HCT116 (cell line): ENCODE results near the gene ADNP. TPM values are rescaled to one million over a fixed set of nuclear protein-coding genes. Genes with fewer than 3 reads are reported as not detected.
"Not testable (repeated sequence)": the region's sequence is repeated elsewhere in the genome, so short reads cannot be mapped to it uniquely, and the experiment has no call there.

Experiments used
- ATAC-seq: fragments of 200-7000 bp; cut with Tn5 transposase; 2 replicates; pipeline ENCODE4 v1.9.1; 2020; ENCODE audit warnings: mild to moderate bottlenecking, moderate library complexity
- BruUV-seq: library from RNA; stranded (reverse); fragments of 400-500 nt; replicated peaks from 2 replicates; lab custom pipeline; 2021; lab: Mats Ljungman, UMichigan
- CTCF ChIA-PET: fragments of 300-600 bp; sonication (Branson Sonifier 250); formaldehyde crosslinking; loops from one replicate; lab custom pipeline; 2021; ENCODE audit warnings: antibody characterized with exemption; lab: Charles Lee
- POLR2A ChIA-PET: fragments of 300-600, 350-600 bp; sonication (Branson Sonifier 250); formaldehyde crosslinking; loops from one replicate; lab custom pipeline; 2021; ENCODE audit warnings: antibody characterized with exemption; lab: Charles Lee
- RAD21 ChIA-PET, 2 experiments: fragments of 300-600 bp; sonication (Branson Sonifier 250); formaldehyde crosslinking; loops; one replicate each; lab custom pipeline; 2023; ENCODE audit warnings: low total read pairs in 2 of 2; ENCODE audit not compliant: uncharacterized antibody in 2 of 2, unreplicated experiment in 2 of 2, low non-redundant PET in 1 of 2; lab: Charles Lee
- DNase-seq: peaks from one replicate; pipeline ENCODE4 v3.0.0-alpha.2; 2010; ENCODE audit warnings: low read depth, low spot score
- H2AFZ ChIP-seq: fragments of 200-600 bp; shearing (Covaris generic), sonication (generic); 2 replicates; pipeline ENCODE4 v1.6.1; 2017; ENCODE audit warnings: low read depth, mixed run types, mixed read lengths, antibody characterized with exemption, low read length; ENCODE audit not compliant: poor library complexity, severe bottlenecking
- H3K27ac ChIP-seq: 2 replicates; pipeline ENCODE4 v1.5.1; 2012; ENCODE audit warnings: low read depth, low read length
- H3K27me3 ChIP-seq: fragments of 200-600 bp; sonication (generic); 2 replicates; pipeline ENCODE4 v1.6.1; 2016; ENCODE audit warnings: mixed run types, low read length, mixed read lengths; ENCODE audit not compliant: insufficient read depth
- H3K36me3 ChIP-seq, 2 experiments: fragments of 200-500 bp in 1 of 2; fragments of 200-600 bp in 1 of 2; sonication (Bioruptor generic) in 1 of 2; sonication (generic) in 1 of 2; 2 replicates each; pipeline versions ENCODE4 v1.5.1 to v1.6.1; 2014 to 2016; ENCODE audit warnings: low read length in 2 of 2, inconsistent platforms in 1 of 2, mixed read lengths in 1 of 2, mixed run types in 1 of 2; ENCODE audit not compliant: insufficient read depth in 2 of 2, control insufficient read depth in 1 of 2
- H3K4me1 ChIP-seq, 2 experiments: fragments of 200-600 bp in 1 of 2; sonication (generic) in 1 of 2; 2 replicates each; pipeline versions ENCODE4 v1.5.1 to v1.6.1; 2012 to 2017; ENCODE audit warnings: low read length in 2 of 2, inconsistent platforms in 1 of 2, mild to moderate bottlenecking in 1 of 2, mixed read lengths in 1 of 2, mixed run types in 1 of 2, moderate library complexity in 1 of 2; ENCODE audit not compliant: insufficient read depth in 2 of 2, control insufficient read depth in 1 of 2
- H3K4me2 ChIP-seq: fragments of 200-600 bp; sonication (generic); 2 replicates; pipeline ENCODE4 v1.6.1; 2017; ENCODE audit warnings: mixed run types, low read length, mixed read lengths
- H3K4me3 ChIP-seq, 2 experiments: fragments of 200-600 bp in 1 of 2; sonication (generic) in 1 of 2; replicated peaks in 1 of 2; 2 replicates each; pipeline ENCODE4 v1.5.1; 2011 to 2016; ENCODE audit warnings: low read length in 2 of 2, control low read depth in 1 of 2, low read depth in 1 of 2, mild to moderate bottlenecking in 1 of 2, mixed read lengths in 1 of 2, mixed run types in 1 of 2
- H3K79me2 ChIP-seq: fragments of 200-600 bp; sonication (generic); 2 replicates; pipeline ENCODE4 v1.6.1; 2017; ENCODE audit warnings: mild to moderate bottlenecking, mixed run types, low read length, moderate library complexity, mixed read lengths; ENCODE audit not compliant: insufficient read depth
- H3K9ac ChIP-seq: fragments of 200-600 bp; sonication (generic); 2 replicates; pipeline ENCODE4 v1.6.1; 2016; ENCODE audit warnings: low read length, mixed read lengths
- H3K9me2 ChIP-seq: fragments of 200-600 bp; sonication (generic), shearing (Covaris generic); 2 replicates; pipeline ENCODE4 v1.6.1; 2017; ENCODE audit warnings: mixed run types, mild to moderate bottlenecking, moderate library complexity; ENCODE audit not compliant: insufficient read depth
- H3K9me3 ChIP-seq, 2 experiments: fragments of 200-500 bp in 1 of 2; fragments of 200-600 bp in 1 of 2; sonication (Bioruptor generic) in 1 of 2; sonication (generic) in 1 of 2; 2 replicates each; pipeline ENCODE4 v1.6.1; 2014 to 2017; ENCODE audit warnings: low read length in 2 of 2, mixed read lengths in 2 of 2, inconsistent platforms in 1 of 2, low read depth in 1 of 2, mild to moderate bottlenecking in 1 of 2, mixed run types in 1 of 2, moderate library complexity in 1 of 2; ENCODE audit not compliant: control insufficient read depth in 1 of 2, insufficient read depth in 1 of 2
- H4K20me1 ChIP-seq: fragments of 200-600 bp; sonication (generic), shearing (Covaris generic); 2 replicates; pipeline ENCODE4 v1.6.1; 2017; ENCODE audit warnings: mixed run types, mild to moderate bottlenecking, moderate library complexity; ENCODE audit not compliant: insufficient read depth
- CBX3 ChIP-seq: IDR thresholded peaks from 2 replicates; pipeline ENCODE4 v1.6.1; 2012; ENCODE audit warnings: low read depth
- CEBPB ChIP-seq: IDR thresholded peaks from 2 replicates; pipeline ENCODE4 v1.6.1; 2012; ENCODE audit warnings: low read depth
- EGR1 ChIP-seq: IDR thresholded peaks from 2 replicates; pipeline ENCODE4 v1.6.1; 2012; ENCODE audit warnings: low read depth
- EZH2phosphoT487 ChIP-seq: fragments of 200-600 bp; IDR thresholded peaks from 2 replicates; pipeline ENCODE4 v1.6.1; 2018; ENCODE audit warnings: antibody characterized with exemption, borderline replicate concordance
- FOSL1 ChIP-seq: IDR thresholded peaks from 2 replicates; pipeline ENCODE4 v1.6.1; 2012; ENCODE audit warnings: low read depth
- JUND ChIP-seq: IDR thresholded peaks from 2 replicates; pipeline ENCODE4 v1.6.1; 2012
- MAX ChIP-seq: IDR thresholded peaks from 2 replicates; pipeline ENCODE4 v1.6.1; 2012
- POLR2A ChIP-seq: IDR thresholded peaks from 2 replicates; pipeline ENCODE4 v1.7.0; 2011; ENCODE audit warnings: borderline replicate concordance; ENCODE audit not compliant: insufficient read depth, insufficient read length; ENCODE audit errors: extremely low read depth
- RAD21 ChIP-seq: IDR thresholded peaks from 2 replicates; pipeline ENCODE4 v1.6.1; 2012; ENCODE audit warnings: low read depth, mild to moderate bottlenecking
- SIN3A ChIP-seq: IDR thresholded peaks from 2 replicates; pipeline ENCODE4 v1.6.1; 2012; ENCODE audit warnings: low read depth
- SP1 ChIP-seq: IDR thresholded peaks from 2 replicates; pipeline ENCODE4 v1.6.1; 2012; ENCODE audit warnings: low read depth
- SRF ChIP-seq: IDR thresholded peaks from 2 replicates; pipeline ENCODE4 v1.6.1; 2012; ENCODE audit warnings: low read depth
- ZBTB33 ChIP-seq: IDR thresholded peaks from 2 replicates; pipeline ENCODE4 v1.6.1; 2011; ENCODE audit warnings: mild to moderate bottlenecking, low read length, moderate library complexity; ENCODE audit not compliant: insufficient replicate concordance; ENCODE audit errors: extremely low read depth
- ZNF274 ChIP-seq: fragments of 200-500 bp; sonication (Bioruptor generic); IDR thresholded peaks from 2 replicates; pipeline ENCODE4 v1.6.1; 2014; ENCODE audit warnings: mild to moderate bottlenecking, low read depth, low read length, inconsistent platforms
- intact Hi-C: fragments of 100-400 bp; cut with micrococcal nuclease; formaldehyde crosslinking; loops from 2 replicates; pipeline ENCODE4 v1.10.0; 2022
- total RNA-seq: library from RNA; stranded (reverse); gene quantifications from one replicate; pipeline ENCODE4 v1.2.1, GENCODE V29; 2021; ENCODE audit not compliant: unreplicated experiment

ADNP gene
- total RNA-seq, 1 experiment from 2014 or later = 85.9 TPM

- peak; percentile 93 for TF ChIP-seq ZBTB33
- TF ChIP-seq JUND = peak; percentile 53; the same call in 1 of the 2 replicates
- peak; percentile 99 for TF ChIP-seq MAX
- TF ChIP-seq SIN3A = peak; percentile 79
Observed at GRCh38 chr20:50931306-50932015, at the start of gene ADNP (continued).

- H3K27me3 ChIP-seq = no peaks in the 10 kb centered on the region
- H3K4me3 ChIP-seq = no peak overlapping the region
- TF ChIP-seq RAD21 (no peak), POLR2A (no peak), SRF (no peak), CBX3 (no peak), MAX (0 out of 2 replicates have a peak, but pooled peaks have one; percentile 25), ZNF274 (no peak), EGR1 (no peak), CEBPB (peak; percentile 90), EZH2phosphoT487 (no peak), FOSL1 (peak; percentile 65), SP1 (peak; percentile 67)
- peaks cover 0 to 14% of the 10 kb centered on the region in 2 experiments; a peak in 2 of 4 replicates for H3K4me1 ChIP-seq
- intact Hi-C loops = loop anchor here (10.0 kb wide), 1 partner anchor 615 kb away; no protein-coding TSS in a partner anchor
- H3K79me2 ChIP-seq = no peaks in the 10 kb centered on the region
- BruUV-seq = no TSS peak
- H2AFZ ChIP-seq = no peak overlapping the region
- CTCF ChIA-PET = interaction anchor here (0.7 to 2.6 kb wide), 3 partner anchors 8 to 327 kb away, joined by 4 to 12 read pairs (median 11); partner anchors contain the start of gene BCAS4
- H3K9me2 ChIP-seq = no peaks in the 10 kb centered on the region
- RAD21 ChIA-PET = no interaction called here
- no peak overlapping the region for H3K9ac ChIP-seq
- H4K20me1 ChIP-seq = no peaks in the 10 kb centered on the region
- H3K36me3 ChIP-seq = no peaks in the 10 kb centered on the region
- ATAC-seq = no peak
- no peak for DNase-seq
- H3K9me3 ChIP-seq = no peaks in the 10 kb centered on the region
- no peak overlapping the region for H3K27ac ChIP-seq
- no peak overlapping the region for H3K4me2 ChIP-seq
- POLR2A ChIA-PET = interaction anchor here (0.6 kb wide), 1 partner anchor 42 kb away, joined by 4 read pairs; no protein-coding TSS in a partner anchor
Observed at GRCh38 chr20:50980071-50980681, 48.9 kb upstream of the ADNP start.

GRCh38 chr20:50978533-50978932 lies 47.3 kb upstream of the ADNP start:
- intact Hi-C loops, RAD21 ChIA-PET, H3K4me2 ChIP-seq: not testable (repeated sequence)

More at GRCh38 chr20:50978533-50978932, 47.3 kb upstream of the ADNP start:
- CTCF ChIA-PET, H3K9me2 ChIP-seq, BruUV-seq, H2AFZ ChIP-seq, H3K9ac ChIP-seq, H3K79me2 ChIP-seq, H3K27me3 ChIP-seq, H3K4me3 ChIP-seq, ATAC-seq, H3K9me3 ChIP-seq, H4K20me1 ChIP-seq, DNase-seq, H3K36me3 ChIP-seq, H3K27ac ChIP-seq, POLR2A ChIA-PET: not testable (repeated sequence)
- H3K4me1 ChIP-seq = peaks cover 0 to 14% of the 10 kb centered on the region in 2 experiments; a peak in 2 of 4 replicates
